ENCODE results near the gene MGAT4C.

Gene MGAT4C

DNA sequence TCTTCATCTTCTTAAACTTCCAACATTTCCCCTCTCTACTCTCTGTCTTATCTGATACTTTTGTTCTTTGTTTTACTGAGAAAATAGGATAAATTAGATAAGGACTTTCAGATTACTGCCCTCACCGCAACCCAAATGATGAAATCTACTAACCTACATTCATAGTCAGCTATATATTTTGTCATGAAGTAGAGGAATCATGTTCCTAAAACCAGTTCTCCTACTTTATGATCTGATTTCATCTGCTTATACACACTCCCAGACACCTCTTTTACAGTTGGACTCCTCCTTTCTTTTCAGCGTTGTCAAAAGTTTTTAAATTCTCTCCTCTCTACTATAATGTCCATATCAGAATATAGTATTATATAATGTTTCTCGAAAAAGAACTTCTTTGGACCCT lies 29.7 kb downstream of the MGAT4C start:
- H3K27me3 ChIP-seq (replicated peaks) = no peaks in the 10 kb centered on the region
- TF ChIP-seq CTCF (IDR thresholded peaks at IDR 0.05; ENCODE audit: low read depth, low read length, missing control alignments) = no peak
- H3K27ac ChIP-seq = no peak overlapping the region
- H3K4me3 ChIP-seq (ENCODE audit: low read depth, low read length) = no peak overlapping the region
- no peaks in the 10 kb centered on the region for H3K36me3 ChIP-seq (replicated peaks)
- no peak for DNase-seq
- in situ Hi-C loops (cut with HindIII; ENCODE audit: low pct_ligation_motif_present, low sequenced_read_pairs) = no loop called here

DNA sequence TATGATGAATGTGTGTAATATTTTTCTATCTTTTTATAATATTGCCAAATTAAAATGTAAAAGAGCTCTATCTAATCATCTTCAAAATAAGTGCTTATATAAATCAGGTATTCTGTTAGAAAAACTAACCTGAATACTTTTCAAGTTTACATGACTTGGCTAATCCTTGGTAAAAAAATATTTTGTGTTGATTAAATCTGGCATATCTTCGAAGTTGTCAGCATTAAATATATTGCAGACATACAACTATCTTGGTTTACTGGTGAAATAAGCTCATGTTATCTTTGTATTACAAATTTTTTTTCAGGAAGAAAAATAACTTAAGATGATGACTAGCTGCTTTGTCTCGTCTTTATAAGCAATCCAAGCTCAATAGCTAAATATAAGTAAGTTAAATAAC lies 39.6 kb downstream of the MGAT4C start:
- Histone ChIP-seq H3K27me3 (replicated peaks) (no peaks in the 10 kb centered on the region), H3K4me3 (ENCODE audit: low read depth, low read length) (no peak overlapping the region), H3K36me3 (replicated peaks) (no peaks in the 10 kb centered on the region), H3K27ac (no peak overlapping the region)
- no peak for TF ChIP-seq CTCF (IDR thresholded peaks at IDR 0.05; ENCODE audit: low read depth, low read length, missing control alignments)
- no peak for DNase-seq
- in situ Hi-C loops (cut with HindIII; ENCODE audit: low pct_ligation_motif_present, low sequenced_read_pairs) = no loop called here

DNA sequence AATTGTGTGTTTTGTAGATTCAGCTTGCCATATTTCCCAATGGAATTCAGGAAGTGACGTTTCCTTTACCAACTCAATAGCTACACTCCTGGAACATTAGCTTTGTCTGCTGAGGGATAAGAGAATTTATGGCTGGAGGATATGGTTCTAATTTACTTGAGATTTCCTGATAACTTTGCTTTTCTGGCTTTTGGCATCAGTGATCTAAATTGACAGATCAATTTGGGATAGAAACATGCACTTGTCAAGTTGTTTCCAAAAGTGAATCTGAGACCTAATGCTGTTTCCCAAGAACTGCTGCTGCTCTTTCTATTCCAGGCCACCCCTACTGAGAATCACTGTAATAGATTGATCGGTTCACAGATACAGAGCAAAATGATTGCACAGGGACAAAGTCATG lies 43.2 kb downstream of the MGAT4C start:
- in situ Hi-C loops (cut with HindIII; ENCODE audit: low pct_ligation_motif_present, low sequenced_read_pairs) = no loop called here
- no peak overlapping the region for H3K4me3 ChIP-seq (ENCODE audit: low read depth, low read length)
- no peak for TF ChIP-seq CTCF (IDR thresholded peaks at IDR 0.05; ENCODE audit: low read depth, low read length, missing control alignments)

DNA sequence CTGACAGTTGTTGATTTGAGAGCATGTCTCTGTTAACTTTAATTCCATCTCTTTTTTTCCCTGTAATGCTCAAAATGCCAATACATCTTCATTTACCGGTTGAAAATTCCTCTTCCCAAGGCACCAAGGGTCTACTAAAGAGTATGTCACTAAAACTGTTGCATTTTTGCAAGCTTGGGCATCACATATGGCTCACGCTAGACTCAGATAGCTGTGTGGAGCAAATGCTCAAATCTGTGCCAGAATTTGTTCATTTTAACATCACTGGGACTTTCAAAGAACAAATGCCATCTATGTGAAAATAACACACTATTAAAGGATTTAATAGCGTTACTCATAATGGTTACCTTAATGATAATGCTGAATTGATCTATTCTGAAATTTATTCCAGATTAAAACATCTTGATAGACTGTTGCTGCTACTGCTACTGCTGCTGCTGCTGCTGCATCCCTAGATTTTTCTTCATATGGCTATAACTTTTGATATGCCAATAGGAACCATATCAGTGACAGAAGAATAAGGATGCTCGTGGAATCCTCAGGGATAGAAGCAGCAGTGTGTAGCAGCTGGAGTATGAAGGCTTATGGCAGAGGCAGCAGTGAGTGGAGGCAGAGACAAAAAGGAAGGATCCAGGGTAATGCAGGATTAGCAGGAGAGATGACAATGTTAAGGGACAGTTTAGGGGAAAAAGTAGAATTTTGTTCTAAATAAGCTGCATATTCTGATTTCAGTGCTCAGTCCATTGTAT lies 57.3 kb downstream of the MGAT4C start:
- TF ChIP-seq CTCF (IDR thresholded peaks at IDR 0.05; ENCODE audit: low read depth, low read length, missing control alignments) = no peak
- Histone ChIP-seq H3K36me3 (replicated peaks) (no peaks in the 10 kb centered on the region), H3K27me3 (replicated peaks) (no peaks in the 10 kb centered on the region), H3K4me3 (ENCODE audit: low read depth, low read length) (no peak overlapping the region), H3K27ac (no peak overlapping the region)
- no peak for DNase-seq
- in situ Hi-C loops (cut with HindIII; ENCODE audit: low pct_ligation_motif_present, low sequenced_read_pairs) = no loop called here

More for the DNA sequence above, 43.2 kb downstream of the MGAT4C start:
- Histone ChIP-seq H3K27ac (no peak overlapping the region), H3K36me3 (replicated peaks) (no peaks in the 10 kb centered on the region), H3K27me3 (replicated peaks) (no peaks in the 10 kb centered on the region)
- no peak for DNase-seq

GRCh38 chr12:86196465-86196864 lies 59.7 kb downstream of the MGAT4C start:
- DNase-seq = no peak
- H3K27ac ChIP-seq = no peak overlapping the region
- no peak overlapping the region for H3K4me3 ChIP-seq (ENCODE audit: low read depth, low read length)
- H3K36me3 ChIP-seq (replicated peaks) = no peaks in the 10 kb centered on the region
- no peak for TF ChIP-seq CTCF (IDR thresholded peaks at IDR 0.05; ENCODE audit: low read depth, low read length, missing control alignments)
- in situ Hi-C loops (cut with HindIII; ENCODE audit: low pct_ligation_motif_present, low sequenced_read_pairs) = no loop called here
- no peaks in the 10 kb centered on the region for H3K27me3 ChIP-seq (replicated peaks)

DNA sequence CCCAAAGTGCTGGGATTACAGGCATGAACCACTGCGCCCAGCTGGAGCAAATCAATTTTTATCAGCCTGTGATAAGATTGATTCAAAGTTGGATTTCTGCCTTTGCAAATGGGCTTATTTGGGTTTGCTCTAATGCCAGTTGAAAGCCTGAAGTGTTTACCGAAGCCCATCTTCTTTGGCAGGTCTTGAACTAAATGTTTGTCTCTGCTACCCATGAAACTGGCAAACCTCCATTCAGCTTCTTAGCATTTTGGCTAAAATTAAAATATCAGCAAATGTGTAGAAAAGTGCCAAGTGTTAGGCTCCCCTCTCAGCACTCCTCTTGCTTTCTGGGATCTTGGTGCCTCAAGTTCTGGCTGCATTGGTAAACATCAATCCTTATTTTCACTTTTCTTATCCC lies 61.5 kb downstream of the MGAT4C start:
- Histone ChIP-seq H3K27me3 (replicated peaks) (no peaks in the 10 kb centered on the region), H3K27ac (no peak overlapping the region), H3K36me3 (replicated peaks) (no peaks in the 10 kb centered on the region), H3K4me3 (ENCODE audit: low read depth, low read length) (no peak overlapping the region)
- in situ Hi-C loops (cut with HindIII; ENCODE audit: low pct_ligation_motif_present, low sequenced_read_pairs) = no loop called here
- TF ChIP-seq CTCF (IDR thresholded peaks at IDR 0.05; ENCODE audit: low read depth, low read length, missing control alignments) = no peak
- DNase-seq = no peak
